Measurements from ENCODE around the gene KNDC1.
"Not testable (repeated sequence)": the region's sequence is repeated elsewhere in the genome, so short reads cannot be mapped to it uniquely, and the experiment has no call there.

KNDC1 gene

DNA sequence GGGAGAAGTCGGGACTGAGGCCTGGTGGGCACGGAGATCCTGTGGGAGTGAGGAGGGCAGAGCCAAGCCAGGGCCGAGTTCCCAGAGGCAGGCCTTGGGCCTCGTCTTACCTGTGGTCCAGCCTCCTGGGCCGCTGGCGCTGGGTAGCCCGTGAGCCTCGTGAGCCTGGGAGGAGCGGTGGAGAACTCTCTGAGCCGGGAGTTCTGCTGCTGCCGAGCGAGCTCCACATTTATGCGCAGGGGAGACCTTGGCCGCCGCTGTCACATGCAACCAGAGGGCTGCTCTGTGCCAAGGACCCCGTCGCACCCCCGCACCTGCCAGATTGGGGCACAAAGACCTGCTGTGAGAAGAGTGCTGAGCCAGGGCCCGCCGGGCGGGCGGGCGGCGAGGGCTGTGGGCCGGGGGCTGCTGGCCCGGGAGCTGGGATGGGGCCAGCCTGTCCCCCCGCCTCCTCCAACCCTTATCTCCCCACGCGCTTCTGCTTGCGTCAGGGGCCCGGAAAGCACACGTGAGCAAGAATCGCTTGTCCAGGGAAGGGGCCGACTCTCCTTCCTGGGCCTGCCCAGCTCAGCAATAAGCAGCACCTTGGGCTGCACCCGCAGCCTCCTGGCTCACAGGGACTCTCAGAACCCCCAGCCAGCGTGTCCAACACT lies 87.8 kb downstream of the KNDC1 start:
- DNase-seq = no peak

GRCh38 chr10:133248334-133248715 lies 88.3 kb downstream of the KNDC1 start:
- DNase-seq = no peak

DNA sequence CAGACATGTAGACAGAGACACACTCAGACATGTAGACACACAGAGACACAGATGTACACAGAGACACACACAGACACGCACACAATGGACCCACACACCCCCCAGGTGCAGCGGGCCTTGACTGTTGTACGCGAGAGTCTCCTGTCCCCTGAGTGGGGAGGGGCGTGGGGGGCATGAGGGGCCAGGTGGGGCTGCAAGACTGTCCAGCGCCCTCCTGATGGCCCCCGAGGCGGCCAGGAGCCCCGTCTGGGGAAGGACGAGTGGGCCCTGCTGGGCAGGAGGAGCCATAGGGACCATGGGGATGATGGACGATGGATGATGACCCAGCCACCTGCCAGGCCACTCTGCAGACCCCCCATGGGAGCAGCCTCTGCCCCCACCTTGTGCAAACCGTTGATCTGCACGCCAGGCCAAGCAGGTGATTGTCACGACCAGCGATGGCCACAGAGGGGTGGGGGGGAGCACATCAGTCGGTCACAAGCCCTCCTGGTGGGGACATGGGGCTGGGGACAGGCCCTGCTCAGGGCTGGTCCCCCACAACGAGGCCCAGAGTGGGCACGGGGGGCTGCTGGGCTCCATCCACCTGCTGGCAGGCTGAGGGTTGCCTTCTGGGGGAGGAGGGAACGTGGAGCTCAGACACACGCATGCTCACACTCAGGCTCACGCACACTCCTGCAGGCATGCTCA lies 89.2 kb downstream of the KNDC1 start:
- DNase-seq = no peak

DNA sequence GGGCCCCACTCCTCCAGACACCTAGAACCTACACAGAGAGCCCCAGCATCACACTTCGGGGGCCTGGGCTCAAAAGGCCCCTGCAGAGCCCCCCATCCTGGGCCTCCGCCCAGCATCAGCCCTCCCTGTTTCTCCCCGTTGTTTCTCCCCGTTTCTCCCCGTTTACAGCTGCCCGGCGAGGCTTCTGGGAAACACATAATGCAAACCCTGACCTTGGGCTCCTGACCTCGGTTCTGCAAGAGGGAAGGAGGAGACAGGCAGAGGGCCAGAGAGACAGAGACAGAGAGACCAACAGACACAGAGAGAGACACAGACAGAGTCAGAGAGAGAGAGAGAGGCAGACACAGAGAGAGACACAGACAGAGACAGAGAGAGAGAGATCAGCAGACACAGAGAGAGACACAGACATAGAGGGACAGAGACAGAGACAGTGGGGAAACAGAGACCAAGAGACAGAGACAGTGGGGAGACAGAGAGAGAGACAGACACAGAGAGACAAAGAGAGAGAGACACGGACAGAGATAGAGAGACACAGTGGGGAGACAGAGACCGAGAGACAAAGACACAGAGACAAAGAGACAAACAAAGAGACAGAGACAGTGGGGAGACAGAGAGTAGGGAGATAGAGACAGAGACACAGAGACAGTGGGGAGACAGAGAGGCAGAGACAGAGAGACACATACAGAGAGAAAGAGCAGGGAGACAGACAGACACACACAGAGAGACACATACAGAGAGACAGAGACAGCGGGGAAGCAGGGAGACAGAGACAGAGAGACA lies 90.1 kb downstream of the KNDC1 start:
- DNase-seq = no peak

DNA sequence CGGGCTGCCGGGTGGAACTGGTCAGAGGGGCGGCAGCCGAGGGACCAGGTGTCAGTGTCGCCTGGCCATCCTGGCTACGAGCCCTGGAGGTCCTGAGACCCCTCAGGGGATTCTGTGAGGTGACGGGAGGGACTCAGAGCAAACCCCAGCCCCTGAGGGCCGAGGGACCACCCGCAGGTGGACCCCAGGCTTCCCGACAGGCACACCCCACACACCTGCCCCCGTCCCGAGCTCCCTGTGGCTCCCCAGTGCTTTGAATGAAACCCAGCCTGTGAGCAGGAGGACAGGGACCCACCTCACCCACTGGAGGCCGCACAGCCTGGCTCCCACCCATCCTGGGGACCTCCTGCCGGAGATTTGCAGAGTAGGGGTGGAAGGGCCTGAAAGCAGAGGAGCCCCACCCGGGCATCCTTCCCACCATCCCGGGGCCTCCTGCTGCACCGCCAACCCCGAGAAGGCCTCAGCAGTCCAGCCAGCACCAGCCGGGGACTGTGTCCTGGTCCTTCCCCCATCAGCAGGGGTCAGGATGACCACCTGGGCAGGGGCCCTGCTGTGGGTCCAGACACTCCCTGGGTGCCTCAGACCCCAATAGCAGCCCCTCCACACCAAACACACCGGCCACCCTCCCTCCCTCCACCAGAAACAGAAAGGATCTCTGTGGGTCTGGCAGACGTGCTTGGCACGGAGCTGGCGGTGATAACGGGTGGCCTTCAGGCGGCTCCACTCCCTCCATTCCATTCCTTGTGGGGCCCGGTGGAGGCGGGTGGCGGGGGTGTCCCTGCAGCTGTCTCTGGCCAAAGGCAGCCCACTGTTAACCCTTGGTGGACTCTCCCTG lies 91.6 kb downstream of the KNDC1 start:
- no peak for DNase-seq

DNA sequence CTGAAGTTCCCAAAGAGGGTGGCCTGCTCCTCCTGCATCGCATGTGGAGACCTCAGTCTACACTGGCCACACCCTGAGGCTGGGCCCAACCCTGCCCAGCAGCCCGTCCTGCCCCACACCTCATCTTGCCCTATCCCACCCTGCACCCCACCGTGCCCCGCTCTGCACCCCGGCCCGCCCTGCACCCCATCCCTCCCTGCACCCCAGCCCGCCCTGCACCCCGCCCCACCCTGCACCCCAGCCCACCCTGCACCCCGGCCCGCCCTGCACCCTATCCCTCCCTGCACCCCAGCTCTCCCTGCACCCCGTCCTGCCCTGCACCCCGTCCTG lies 92.2 kb downstream of the KNDC1 start:
- DNase-seq = no peak

DNA sequence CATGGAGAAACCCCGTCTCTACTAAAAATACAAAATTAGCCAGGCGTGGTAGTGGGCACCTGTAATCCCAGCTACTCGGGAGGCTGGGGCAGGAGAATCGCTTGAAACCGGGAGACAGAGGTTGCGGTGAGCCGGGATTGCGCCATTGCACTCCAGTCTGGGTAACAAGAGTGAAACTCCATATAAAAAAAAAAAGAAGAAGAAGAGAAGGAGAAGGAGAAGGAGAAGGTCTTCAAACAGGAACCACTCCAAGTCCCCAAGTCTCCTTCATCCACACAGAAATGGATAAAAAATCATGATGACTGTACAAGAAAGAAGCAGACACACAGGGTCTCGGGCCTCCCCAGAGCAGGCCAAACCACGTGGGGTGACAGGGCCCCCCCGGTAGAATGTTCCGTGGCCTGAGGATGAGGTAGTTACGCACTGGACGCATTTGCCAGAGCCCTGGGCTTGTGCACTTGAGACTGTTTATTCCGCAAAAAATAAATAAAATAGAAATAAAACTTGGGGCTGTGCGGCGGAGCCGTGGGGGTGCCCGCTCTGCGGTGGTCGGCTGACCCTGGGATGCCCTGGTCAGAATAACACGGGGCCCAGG lies 93.4 kb downstream of the KNDC1 start:
- DNase-seq = no peak

DNA sequence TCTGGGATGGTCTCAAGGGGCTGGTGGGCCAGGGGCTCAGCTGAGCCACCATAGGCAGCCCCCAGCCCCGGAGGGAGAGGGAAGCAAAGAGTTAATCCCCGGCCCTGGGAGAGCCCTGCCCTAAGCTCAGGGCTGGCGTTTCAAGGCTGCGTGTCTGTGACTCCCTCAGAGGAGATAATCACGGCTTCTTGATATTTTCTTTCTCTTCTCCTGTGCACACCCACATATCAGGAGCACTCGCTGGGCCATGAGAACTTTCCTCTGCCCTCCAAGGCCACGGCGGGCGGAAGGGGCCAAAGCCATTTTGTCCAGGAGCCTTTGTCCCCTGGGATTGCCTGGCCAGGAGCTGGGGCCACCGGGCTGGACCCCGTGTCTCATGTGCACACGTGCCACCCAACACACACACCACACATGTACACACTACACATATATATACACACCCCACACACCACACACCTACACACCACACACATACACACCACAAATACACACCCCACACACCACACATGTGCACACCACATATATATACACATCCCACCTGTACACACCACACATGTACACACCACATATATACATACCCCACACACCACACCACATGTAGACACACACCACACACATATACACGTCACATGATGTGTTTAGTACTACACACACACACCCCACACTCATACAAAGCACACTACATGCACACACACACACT lies 94.6 kb downstream of the KNDC1 start:
- no peak for DNase-seq

- no peak for DNase-seq
Measured at GRCh38 chr10:133255323-133255722, 95.3 kb downstream of the KNDC1 start.

DNA sequence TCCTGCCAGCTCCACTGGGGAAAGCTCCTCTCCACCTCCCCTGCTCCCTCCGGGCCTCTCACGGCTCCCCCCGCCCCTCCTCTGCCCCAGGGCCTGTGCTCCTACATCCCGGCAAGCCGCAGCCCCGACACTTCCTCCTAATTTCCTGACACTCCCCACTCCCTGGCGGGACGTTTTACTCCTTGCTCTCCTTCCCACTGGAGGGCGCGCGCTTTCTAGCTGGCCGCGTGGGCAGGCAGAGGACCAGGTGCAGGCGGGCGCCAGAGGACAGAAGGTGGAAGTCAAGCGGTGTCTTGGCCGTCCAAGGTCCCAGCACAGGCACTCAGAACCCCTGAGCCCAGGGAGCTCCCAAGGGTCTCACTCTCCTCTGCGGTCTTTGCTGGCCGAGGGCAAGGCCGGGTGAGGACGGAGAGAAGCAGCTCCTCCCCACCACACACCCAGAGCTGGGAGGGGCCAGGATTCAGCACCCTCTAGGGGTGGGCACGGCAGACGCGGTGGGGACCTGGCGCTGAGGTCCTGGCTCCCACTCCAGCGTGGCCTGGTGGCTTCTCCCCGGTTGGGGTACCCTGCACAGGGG lies 97.6 kb downstream of the KNDC1 start:
- DNase-seq = peak; percentile 15

- DNase-seq = no peak
Measured at GRCh38 chr10:133258066-133258817, 98.2 kb downstream of the KNDC1 start.

GRCh38 chr10:133258818-133259601 lies 99.0 kb downstream of the KNDC1 start:
- DNase-seq = peak; percentile 98

- no peak for DNase-seq
Measured at GRCh38 chr10:133259602-133259989, 99.6 kb downstream of the KNDC1 start.

- DNase-seq = peak; percentile 26
Measured at GRCh38 chr10:133260895-133261725, 101.1 kb downstream of the KNDC1 start.

GRCh38 chr10:133261726-133262325 lies 101.8 kb downstream of the KNDC1 start:
- DNase-seq = peak; percentile 66

GRCh38 chr10:133262696-133263095 lies 102.7 kb downstream of the KNDC1 start:
- no peak for DNase-seq

GRCh38 chr10:133263674-133264073 lies 103.7 kb downstream of the KNDC1 start:
- DNase-seq = no peak

DNA sequence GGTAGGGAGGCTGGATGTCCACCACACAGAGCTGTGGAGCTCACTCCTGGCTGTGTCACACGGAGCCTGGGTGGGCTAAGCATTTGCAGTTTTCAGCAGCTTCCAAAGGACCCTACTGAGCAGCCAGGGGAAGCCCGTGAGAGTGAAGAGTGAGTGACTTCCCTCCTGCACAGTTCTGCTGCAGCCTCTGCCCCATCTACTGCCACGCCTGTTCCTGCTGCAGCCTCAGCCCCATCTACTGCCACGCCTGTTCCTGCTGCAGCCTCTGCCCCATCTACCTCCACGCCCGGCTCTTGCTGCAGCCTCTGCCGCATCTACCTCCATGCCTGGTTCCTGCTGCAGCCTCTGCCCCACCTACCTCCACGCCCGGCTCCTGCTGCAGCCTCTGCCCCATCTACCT lies 104.4 kb downstream of the KNDC1 start:
- no peak for DNase-seq

- not testable (repeated sequence) for DNase-seq
Measured at GRCh38 chr10:133265052-133265451, 105.0 kb downstream of the KNDC1 start.
